Tibial artery (tissue), 4 donors: Measurements from ENCODE around the gene SLC4A5.

Experiments
- DNase-seq, 2 donors: peaks; one replicate each; pipeline ENCODE4 v3.0.0-alpha.2; 2019
- H3K27ac ChIP-seq, 2 donors: fragments of 200-600 bp; sonication (generic) in 1 of 2; 1 replicate in 1 of 2; 2 replicates in 1 of 2; pipeline ENCODE4 v1.5.1; 2018 to 2019; ENCODE audit warnings: mild to moderate bottlenecking in 1 of 2
- H3K27me3 ChIP-seq, 2 donors: fragments of 200-600 bp; sonication (generic) in 1 of 2; one replicate each; pipeline versions ENCODE4 v1.5.1 to v1.6.0; 2016 to 2019
- H3K36me3 ChIP-seq, 3 donors: fragments of 200-600 bp; sonication (generic) in 2 of 3; one replicate each; pipeline ENCODE4 v1.5.1; 2016 to 2019; ENCODE audit warnings: mild to moderate bottlenecking in 2 of 3
- H3K4me1 ChIP-seq, 4 donors: fragments of 200-600 bp; sonication (generic) in 2 of 4; 1 replicate in 3 of 4; 2 replicates in 1 of 4; pipeline ENCODE4 v1.5.1; 2016 to 2019
- H3K4me3 ChIP-seq, 2 donors: fragments of 200-600 bp; sonication (generic) in 1 of 2; 1 replicate in 1 of 2; 2 replicates in 1 of 2; pipeline ENCODE4 v1.5.1; 2018 to 2019; ENCODE audit warnings: mild to moderate bottlenecking in 2 of 2
- H3K9me3 ChIP-seq, 3 donors: fragments of 200-600 bp; sonication (generic) in 1 of 3; one replicate each; pipeline ENCODE4 v1.5.1; 2016 to 2019
- intact Hi-C: fragments of 100-400 bp; cut with DNase I; formaldehyde crosslinking; loops from one replicate; pipeline ENCODE4 v1.15.0; 2023; ENCODE audit warnings: low total_unique reads
- TF ChIP-seq, protein P1 (sequence below), 2 experiments: fragments of 200-600 bp in 1 of 2; fragments of 450-650 bp in 1 of 2; IDR thresholded peaks; one replicate each; pipeline ENCODE4 v1.5.1; 2017 to 2019; ENCODE audit warnings: antibody characterized with exemption in 2 of 2, mild to moderate bottlenecking in 1 of 2, moderate library complexity in 1 of 2

The SLC4A5 gene

GRCh38 chr2:74333896-74334586 lies 9.2 kb downstream of the SLC4A5 start:
- no peaks in the 10 kb centered on the region for H3K9me3 ChIP-seq
- no peaks in the 10 kb centered on the region for H3K27me3 ChIP-seq
- no peak for DNase-seq
- H3K27ac ChIP-seq: no peak overlapping the region
- TF ChIP-seq, protein P1, sequence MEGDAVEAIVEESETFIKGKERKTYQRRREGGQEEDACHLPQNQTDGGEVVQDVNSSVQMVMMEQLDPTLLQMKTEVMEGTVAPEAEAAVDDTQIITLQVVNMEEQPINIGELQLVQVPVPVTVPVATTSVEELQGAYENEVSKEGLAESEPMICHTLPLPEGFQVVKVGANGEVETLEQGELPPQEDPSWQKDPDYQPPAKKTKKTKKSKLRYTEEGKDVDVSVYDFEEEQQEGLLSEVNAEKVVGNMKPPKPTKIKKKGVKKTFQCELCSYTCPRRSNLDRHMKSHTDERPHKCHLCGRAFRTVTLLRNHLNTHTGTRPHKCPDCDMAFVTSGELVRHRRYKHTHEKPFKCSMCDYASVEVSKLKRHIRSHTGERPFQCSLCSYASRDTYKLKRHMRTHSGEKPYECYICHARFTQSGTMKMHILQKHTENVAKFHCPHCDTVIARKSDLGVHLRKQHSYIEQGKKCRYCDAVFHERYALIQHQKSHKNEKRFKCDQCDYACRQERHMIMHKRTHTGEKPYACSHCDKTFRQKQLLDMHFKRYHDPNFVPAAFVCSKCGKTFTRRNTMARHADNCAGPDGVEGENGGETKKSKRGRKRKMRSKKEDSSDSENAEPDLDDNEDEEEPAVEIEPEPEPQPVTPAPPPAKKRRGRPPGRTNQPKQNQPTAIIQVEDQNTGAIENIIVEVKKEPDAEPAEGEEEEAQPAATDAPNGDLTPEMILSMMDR (IDR thresholded peaks at IDR 0.05): no peak
- H3K4me3 ChIP-seq: no peak overlapping the region
- peaks cover 28 to 39% (median 39%) of the 10 kb centered on the region in 3 donors for H3K36me3 ChIP-seq
- intact Hi-C loops: loop anchor here (10.0 kb wide), 1 partner anchor 509 kb away; the partner anchor contains the start of gene STAMBP
- no peaks in the 10 kb centered on the region for H3K4me1 ChIP-seq

DNA sequence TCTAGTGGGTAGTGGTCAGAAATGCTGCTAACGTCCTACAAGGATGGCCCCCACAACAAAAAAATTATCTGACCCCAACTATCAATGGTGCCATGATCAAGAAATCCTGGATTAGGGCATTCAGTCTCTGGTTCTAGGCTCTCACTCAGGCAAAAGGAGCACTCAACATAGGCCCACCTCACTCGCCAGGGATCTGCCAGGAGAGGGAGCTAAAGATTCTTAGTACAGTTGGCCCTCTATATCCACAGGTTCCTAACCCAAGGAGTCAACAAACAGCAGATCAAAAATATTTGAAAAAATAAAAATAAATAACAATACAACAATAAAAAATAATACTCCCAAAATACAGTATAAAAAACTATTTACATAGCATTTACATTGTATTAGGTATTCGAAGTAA lies 10.0 kb downstream of the SLC4A5 start:
- DNase-seq: no peak
- Histone ChIP-seq H3K36me3 (peaks cover 36 to 44% (median 41%) of the 10 kb centered on the region in 3 donors), H3K4me3 (no peak overlapping the region), H3K27me3 (no peaks in the 10 kb centered on the region), H3K9me3 (no peaks in the 10 kb centered on the region), H3K27ac (no peak overlapping the region), H3K4me1 (no peaks in the 10 kb centered on the region)
- TF ChIP-seq, protein P1 (IDR thresholded peaks at IDR 0.05): no peak
- intact Hi-C loops: loop anchor here (10.0 kb wide), 1 partner anchor 508 kb away; the partner anchor contains the start of gene STAMBP

DNA sequence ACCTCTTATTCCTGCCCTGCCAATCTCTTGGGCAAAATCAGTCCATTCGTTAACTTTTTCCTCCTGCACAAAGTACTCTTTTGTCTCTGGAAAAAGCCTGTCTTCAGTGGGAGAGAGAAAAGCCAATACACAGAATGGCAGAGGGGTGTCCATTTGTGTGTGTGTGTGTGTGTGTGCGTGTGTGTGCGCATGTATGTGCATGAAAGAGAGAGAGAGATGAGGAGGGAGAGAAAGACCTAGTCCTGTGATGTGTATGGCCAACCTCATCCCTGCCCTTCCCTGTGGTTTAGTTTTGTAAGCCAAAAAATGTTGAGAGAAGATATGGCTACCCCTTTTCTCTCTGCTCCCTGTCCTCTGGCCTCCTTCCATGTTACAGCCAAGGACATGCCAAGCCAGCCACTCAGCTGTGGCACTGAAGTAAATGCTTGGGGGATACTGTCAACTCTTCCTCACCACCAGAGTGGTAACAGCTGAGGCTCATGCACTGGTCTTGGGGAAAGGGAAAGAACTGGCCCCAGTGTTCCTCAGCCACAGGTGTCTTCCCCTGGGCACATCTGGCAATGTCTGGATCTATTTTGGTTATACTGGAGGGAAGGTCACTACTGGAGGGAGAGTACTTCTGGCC lies 10.6 kb downstream of the SLC4A5 start:
- peaks cover 39 to 46% (median 46%) of the 10 kb centered on the region in 3 donors for H3K36me3 ChIP-seq
- no peak for DNase-seq
- H3K27me3 ChIP-seq: no peaks in the 10 kb centered on the region
- no peaks in the 10 kb centered on the region for H3K4me1 ChIP-seq
- no peak overlapping the region for H3K4me3 ChIP-seq
- H3K27ac ChIP-seq: no peak overlapping the region
- intact Hi-C loops: loop anchor here (10.0 kb wide), 1 partner anchor 508 kb away; the partner anchor contains the start of gene STAMBP
- H3K9me3 ChIP-seq: no peaks in the 10 kb centered on the region
- TF ChIP-seq, protein P1 (IDR thresholded peaks at IDR 0.05): no peak

GRCh38 chr2:74328573-74328972 lies 14.6 kb downstream of the SLC4A5 start:
- H3K9me3 ChIP-seq: no peaks in the 10 kb centered on the region
- no peaks in the 10 kb centered on the region for H3K4me1 ChIP-seq
- no peak overlapping the region for H3K4me3 ChIP-seq
- intact Hi-C loops: no loop called here
- no peak overlapping the region for H3K27ac ChIP-seq
- no peaks in the 10 kb centered on the region for H3K27me3 ChIP-seq
- H3K36me3 ChIP-seq: peaks cover 39 to 65% (median 46%) of the 10 kb centered on the region in 3 donors
- DNase-seq: no peak
- TF ChIP-seq, protein P1 (IDR thresholded peaks at IDR 0.05): no peak

DNA sequence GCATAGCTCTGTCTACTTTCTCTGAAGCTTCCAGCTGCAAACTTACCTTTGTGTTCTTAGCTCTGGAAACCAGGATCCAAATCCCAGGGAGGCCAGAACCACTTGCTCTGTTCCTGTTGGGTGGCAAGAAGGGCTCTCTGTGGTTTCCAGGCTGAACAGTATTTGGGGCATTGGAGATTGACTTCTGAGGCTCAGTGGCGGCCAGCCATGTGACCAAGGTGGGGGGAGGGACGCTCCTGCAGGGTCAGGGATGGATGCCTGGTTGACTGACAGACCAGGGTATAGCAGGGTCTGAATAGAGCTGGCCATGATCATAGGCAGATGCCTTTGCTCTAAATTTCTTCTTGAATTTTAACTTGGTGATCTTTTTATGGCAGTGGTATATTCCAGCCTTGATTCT lies 15.1 kb downstream of the SLC4A5 start:
- no peaks in the 10 kb centered on the region for H3K27me3 ChIP-seq
- no peaks in the 10 kb centered on the region for H3K9me3 ChIP-seq
- peaks cover 34 to 60% (median 44%) of the 10 kb centered on the region in 3 donors for H3K36me3 ChIP-seq
- TF ChIP-seq, protein P1 (IDR thresholded peaks at IDR 0.05): no peak
- H3K27ac ChIP-seq: no peak overlapping the region
- no peak overlapping the region for H3K4me3 ChIP-seq
- DNase-seq: no peak
- intact Hi-C loops: no loop called here
- no peaks in the 10 kb centered on the region for H3K4me1 ChIP-seq
